K562 (cell line): Measurements from ENCODE around the gene DMRT2.

ENCODE experiments used
- ATF2 ChIP-seq: sonication (generic); formaldehyde crosslinking; IDR thresholded peaks from 2 replicates; pipeline ENCODE4 v1.8.1; 2022; ENCODE audit warnings: missing genetic modification reagents
- CBFA2T3 ChIP-seq: fragments of 450-650 bp; IDR thresholded peaks from 2 replicates; pipeline ENCODE4 v1.6.1; 2017
- CTCF ChIP-seq, 3 experiments: IDR thresholded peaks in 2 of 3; conservative IDR thresholded peaks in 1 of 3; 2 replicates each; pipeline ENCODE4 v1.5.1; 2011 to 2012; ENCODE audit warnings: low read length in 3 of 3, mild to moderate bottlenecking in 3 of 3, control low read depth in 2 of 3, improper control_type of control experiment in 1 of 3, inconsistent platforms in 1 of 3, low read depth in 1 of 3, mixed read lengths in 1 of 3, moderate library complexity in 1 of 3; ENCODE audit not compliant: insufficient read depth in 2 of 3
- E4F1 ChIP-seq: fragments of 250-450 bp; sonication (Bioruptor Pico); IDR thresholded peaks from 2 replicates; pipeline ENCODE4 v1.5.0; 2021; ENCODE audit warnings: mild to moderate bottlenecking, borderline replicate concordance
- EP300 ChIP-seq: IDR thresholded peaks from 2 replicates; pipeline ENCODE4 v1.6.1; 2012; ENCODE audit warnings: low read length, improper control_type of control experiment
- HDAC1 ChIP-seq, 2 experiments: fragments of 450-650 bp; IDR thresholded peaks; 2 replicates each; pipeline ENCODE4 v1.6.1; 2016 to 2017; ENCODE audit warnings: inconsistent platforms in 1 of 2, mild to moderate bottlenecking in 1 of 2, moderate library complexity in 1 of 2
- MXI1 ChIP-seq: IDR thresholded peaks from 2 replicates; pipeline ENCODE4 v1.6.1; 2011; ENCODE audit warnings: low read depth, mild to moderate bottlenecking, improper control_type of control experiment, low read length
- MYC ChIP-seq, 2 experiments: fragments of 250-450 bp in 1 of 2; sonication (Bioruptor Pico) in 1 of 2; IDR thresholded peaks; 2 replicates each; pipeline versions ENCODE4 v1.5.1 to v1.6.1; 2012 to 2021; ENCODE audit warnings: low read depth in 2 of 2, borderline replicate concordance in 1 of 2, improper control_type of control experiment in 1 of 2, low read length in 1 of 2, mild to moderate bottlenecking in 1 of 2, moderate library complexity in 1 of 2
- POLR2AphosphoS5 ChIP-seq: IDR thresholded peaks from 2 replicates; pipeline ENCODE4 v1.6.1; 2011; ENCODE audit warnings: mild to moderate bottlenecking, low read depth, low read length, moderate library complexity; ENCODE audit not compliant: control insufficient read depth, insufficient read depth
- SETDB1 ChIP-seq: IDR thresholded peaks from one replicate; pipeline ENCODE4 v1.6.1; 2012; ENCODE audit warnings: low read length, control low read depth, inconsistent platforms
- TAF7 ChIP-seq: fragments of 450-650 bp; IDR thresholded peaks from 2 replicates; pipeline ENCODE4 v1.6.1; 2016; ENCODE audit warnings: missing genetic modification characterization, missing compliant biosample characterization
- TBL1XR1 ChIP-seq, 2 experiments: IDR thresholded peaks; 2 replicates each; pipeline ENCODE4 v1.6.1; 2012; ENCODE audit warnings: improper control_type of control experiment in 2 of 2, low read length in 2 of 2, mild to moderate bottlenecking in 1 of 2
- TEAD4 ChIP-seq, 2 experiments: sonication (generic) in 1 of 2; formaldehyde crosslinking in 1 of 2; IDR thresholded peaks; 2 replicates each; pipeline versions ENCODE4 v1.6.1 to v1.8.0; 2012 to 2022; ENCODE audit warnings: borderline replicate concordance in 1 of 2, inconsistent platforms in 1 of 2, low read length in 1 of 2, mild to moderate bottlenecking in 1 of 2, missing genetic modification reagents in 1 of 2
- TRIM25 ChIP-seq: fragments of 450-650 bp; IDR thresholded peaks from 2 replicates; pipeline ENCODE4 v1.7.0; 2016; ENCODE audit warnings: borderline replicate concordance

GRCh38 chr9:1014225-1014624, 35.9 kb upstream of the DMRT2 start:
- no peak for TF ChIP-seq EP300
- no peak for TF ChIP-seq TRIM25
- no peak for TF ChIP-seq CTCF (IDR thresholded peaks at IDR 0.05 in 2 of 3, conservative IDR thresholded peaks at IDR 0.05 in 1 of 3; ENCODE audit: insufficient read depth in 2 of 3, low read depth in 1 of 3, low read length in 3 of 3)
- no peak for TF ChIP-seq ATF2
- TF ChIP-seq MYC (IDR thresholded peaks at IDR 0.05; ENCODE audit: low read depth, low read length), result no peak
- TF ChIP-seq MYC (CRISPR knock-in tag; IDR thresholded peaks at IDR 0.05; ENCODE audit: borderline replicate concordance, low read depth), result no peak
- TF ChIP-seq E4F1 (CRISPR knock-in tag), result no peak
- TF ChIP-seq MXI1, result no peak
- TF ChIP-seq TAF7, result no peak
- no peak for TF ChIP-seq POLR2AphosphoS5
- TF ChIP-seq SETDB1, result no peak
- TF ChIP-seq TBL1XR1 (IDR thresholded peaks at IDR 0.05; ENCODE audit: low read length in 2 of 2), result no peak
- no peak for TF ChIP-seq HDAC1 (IDR thresholded peaks at IDR 0.05)
- TF ChIP-seq TEAD4 (IDR thresholded peaks at IDR 0.05; ENCODE audit: low read length), result no peak
- no peak for TF ChIP-seq TEAD4 (CRISPR knock-in tag; IDR thresholded peaks at IDR 0.05; ENCODE audit: borderline replicate concordance)
- no peak for TF ChIP-seq CBFA2T3
